CD4-positive, alpha-beta T cell (primary cell): ENCODE data around the gene TSKU. TPM values are rescaled to one million over a fixed set of nuclear protein-coding genes. Genes with fewer than 3 reads are reported as not detected.

Source experiments
- ATAC-seq: fragments of 200-7000 bp; cut with Tn5 transposase; one replicate; pipeline ENCODE4 v1.10.0; 2022; ENCODE audit warnings: mild to moderate bottlenecking; ENCODE audit not compliant: poor library complexity
- CTCF ChIA-PET: fragments of 350-600 bp; sonication (Branson Sonifier 250); formaldehyde crosslinking; loops from one replicate; lab custom pipeline; 2021; ENCODE audit warnings: antibody characterized with exemption, inconsistent platforms; lab: Charles Lee
- POLR2A ChIA-PET: fragments of 350-600 bp; sonication (Branson Sonifier 250); formaldehyde crosslinking; loops from one replicate; lab custom pipeline; 2021; ENCODE audit warnings: antibody characterized with exemption, inconsistent platforms; lab: Charles Lee
- DNase-seq, 14 experiments: peaks; one replicate each; pipeline ENCODE4 v3.0.0-alpha.2; 2013 to 2020; ENCODE audit warnings: mixed read lengths in 2 of 14
- H3K27ac ChIP-seq, 2 donors: one replicate each; pipeline versions ENCODE4 v1.5.1 to v1.7.0; 2013; ENCODE audit warnings: low read length in 2 of 2, low read depth in 1 of 2, mild to moderate bottlenecking in 1 of 2
- H3K27me3 ChIP-seq, 2 experiments: 1 replicate in 1 of 2; 2 replicates in 1 of 2; pipeline versions ENCODE4 v1.6.1 to v1.7.0; 2013; ENCODE audit warnings: low read length in 2 of 2, control low read depth in 1 of 2, mild to moderate bottlenecking in 1 of 2, moderate library complexity in 1 of 2; ENCODE audit not compliant: insufficient read depth in 2 of 2, control insufficient read depth in 1 of 2
- H3K36me3 ChIP-seq: one replicate; pipeline ENCODE4 v1.6.1; 2013; ENCODE audit warnings: low read length, control low read depth; ENCODE audit not compliant: insufficient read depth
- H3K4me1 ChIP-seq: one replicate; pipeline ENCODE4 v1.6.1; 2013; ENCODE audit warnings: low read length, control low read depth; ENCODE audit not compliant: insufficient read depth
- H3K4me3 ChIP-seq: one replicate; pipeline ENCODE4 v1.5.1; 2013; ENCODE audit warnings: mild to moderate bottlenecking, low read length, moderate library complexity
- H3K9me3 ChIP-seq, 2 experiments: 1 replicate in 1 of 2; 2 replicates in 1 of 2; pipeline versions ENCODE4 v1.6.1 to v1.7.0; 2013; ENCODE audit warnings: low read length in 2 of 2, mild to moderate bottlenecking in 2 of 2, control low read depth in 1 of 2, moderate library complexity in 1 of 2; ENCODE audit not compliant: control insufficient read depth in 1 of 2, insufficient read depth in 1 of 2
- H3K27ac Mint-ChIP-seq: one replicate; pipeline ENCODE4 v1.8.0; 2020; ENCODE audit warnings: mixed read lengths
- H3K27me3 Mint-ChIP-seq: one replicate; pipeline ENCODE4 v1.8.0; 2021; ENCODE audit warnings: mixed read lengths
- H3K36me3 Mint-ChIP-seq: one replicate; pipeline ENCODE4 v1.8.0; 2021; ENCODE audit warnings: low read depth, mixed read lengths
- H3K4me1 Mint-ChIP-seq: one replicate; pipeline ENCODE4 v1.8.0; 2021; ENCODE audit warnings: low read depth, mixed read lengths
- H3K4me3 Mint-ChIP-seq: one replicate; pipeline ENCODE4 v1.8.0; 2020; ENCODE audit warnings: mild to moderate bottlenecking, mixed read lengths
- H3K9me3 Mint-ChIP-seq: one replicate; pipeline ENCODE4 v1.8.0; 2020; ENCODE audit warnings: mixed read lengths
- CTCF ChIP-seq: fragments of 200-600 bp; IDR thresholded peaks from one replicate; pipeline ENCODE4 v1.8.0; 2022; ENCODE audit warnings: antibody characterized with exemption, mild to moderate bottlenecking
- intact Hi-C, 2 experiments: fragments of 100-400 bp; cut with DNase I in 1 of 2; cut with micrococcal nuclease in 1 of 2; formaldehyde crosslinking; loops; one replicate each; pipeline versions ENCODE4 v1.15.1 to v1.9.0; 2023 to 2025; cut with DNase I, micrococcal nuclease
- total RNA-seq, 174 experiments: library from RNA in 2 of 174; stranded (reverse) in 2 of 174; gene quantifications; one replicate each; pipeline ENCODE4 v1.2.3 and lab custom pipeline; 2021 to 2026

TSKU gene
- total RNA-seq, 2 experiments from 2014 or later, result 0.06 TPM; not detected in 1

- Histone ChIP-seq H3K4me3 (no peak overlapping the region), H3K36me3 (no peaks in the 10 kb centered on the region), H3K27me3 (peaks cover 4 to 10% of the 10 kb centered on the region in 2 experiments), H3K27ac (no peak overlapping the region), H3K4me1 (no peaks in the 10 kb centered on the region), H3K9me3 (no peaks in the 10 kb centered on the region)
- ChIA-PET POLR2A (no interaction called here), CTCF (no interaction called here)
- Mint-ChIP-seq H3K27me3 (peaks cover 10% of the 10 kb centered on the region), H3K27ac (no peak overlapping the region), H3K4me1 (no peaks in the 10 kb centered on the region), H3K4me3 (no peak overlapping the region), H3K9me3 (no peaks in the 10 kb centered on the region), H3K36me3 (no peaks in the 10 kb centered on the region)
- intact Hi-C loops, result no loop called here
- DNase-seq (no peak), ATAC-seq (no peak)
- no peak for TF ChIP-seq CTCF
Measured at GRCh38 chr11:76834151-76834550, 51.0 kb downstream of the TSKU start.

GRCh38 chr11:76835036-76835435 is 51.9 kb downstream of the TSKU start:
- no peak for TF ChIP-seq CTCF
- no peaks in the 10 kb centered on the region for H3K4me1 Mint-ChIP-seq
- ATAC-seq (no peak), DNase-seq (no peak)
- CTCF ChIA-PET, result no interaction called here
- Histone ChIP-seq H3K9me3 (no peaks in the 10 kb centered on the region), H3K4me3 (no peak overlapping the region), H3K36me3 (no peaks in the 10 kb centered on the region), H3K4me1 (no peaks in the 10 kb centered on the region), H3K27me3 (peaks cover 4 to 6% of the 10 kb centered on the region in 2 experiments), H3K27ac (no peak overlapping the region)
- no peak overlapping the region for H3K27ac Mint-ChIP-seq
- no peak overlapping the region for H3K4me3 Mint-ChIP-seq
- H3K36me3 Mint-ChIP-seq, result no peaks in the 10 kb centered on the region
- H3K9me3 Mint-ChIP-seq, result no peaks in the 10 kb centered on the region
- POLR2A ChIA-PET, result no interaction called here
- intact Hi-C loops, result no loop called here
- peaks cover 17% of the 10 kb centered on the region for H3K27me3 Mint-ChIP-seq

GRCh38 chr11:76835928-76836612 is 52.9 kb downstream of the TSKU start:
- Mint-ChIP-seq H3K27me3 (peaks cover 22% of the 10 kb centered on the region), H3K27ac (no peak overlapping the region), H3K4me1 (no peaks in the 10 kb centered on the region), H3K4me3 (no peak overlapping the region), H3K36me3 (no peaks in the 10 kb centered on the region), H3K9me3 (no peaks in the 10 kb centered on the region)
- no peaks in the 10 kb centered on the region for H3K36me3 ChIP-seq
- ChIA-PET POLR2A (no interaction called here), CTCF (no interaction called here)
- H3K27me3 ChIP-seq, result peaks cover 4 to 6% of the 10 kb centered on the region in 2 experiments
- H3K4me1 ChIP-seq, result no peaks in the 10 kb centered on the region
- no peak overlapping the region for H3K27ac ChIP-seq
- no peak for TF ChIP-seq CTCF
- DNase-seq (no peak), ATAC-seq (no peak)
- intact Hi-C loops, result no loop called here
- no peaks in the 10 kb centered on the region for H3K9me3 ChIP-seq
- H3K4me3 ChIP-seq, result no peak overlapping the region
